ENCODE data around the gene BAG2. TPM values are rescaled to one million over a fixed set of nuclear protein-coding genes. Genes with fewer than 3 reads are reported as not detected.

Gene BAG2
- total and polyA plus RNA-seq, 9 donors = 9.4 to 18.2 (median 13.4) TPM

DNA sequence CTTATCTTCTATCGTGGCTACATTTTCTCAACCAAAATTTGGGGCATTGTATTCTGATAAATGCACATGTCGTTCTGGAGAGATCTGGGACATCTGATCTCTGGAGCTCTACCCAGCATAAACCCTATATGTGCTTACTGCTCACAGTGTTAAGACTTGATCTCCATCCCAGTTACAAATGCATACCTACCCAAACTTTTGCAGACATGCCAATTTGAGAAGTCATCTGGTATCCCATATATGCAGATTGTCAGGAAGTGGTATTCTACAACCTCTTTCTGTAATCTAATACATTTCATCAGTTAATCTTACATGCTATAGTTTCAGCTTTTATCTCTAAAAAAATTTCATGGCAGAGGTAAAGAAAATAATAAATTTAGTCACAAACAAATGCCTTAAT lies 11.2 kb downstream of the BAG2 start:
- no peaks in the 10 kb centered on the region for H3K9me3 ChIP-seq
- no peak overlapping the region for H3K27ac ChIP-seq
- no peaks in the 10 kb centered on the region for H3K27me3 ChIP-seq
- TF ChIP-seq, protein P1, sequence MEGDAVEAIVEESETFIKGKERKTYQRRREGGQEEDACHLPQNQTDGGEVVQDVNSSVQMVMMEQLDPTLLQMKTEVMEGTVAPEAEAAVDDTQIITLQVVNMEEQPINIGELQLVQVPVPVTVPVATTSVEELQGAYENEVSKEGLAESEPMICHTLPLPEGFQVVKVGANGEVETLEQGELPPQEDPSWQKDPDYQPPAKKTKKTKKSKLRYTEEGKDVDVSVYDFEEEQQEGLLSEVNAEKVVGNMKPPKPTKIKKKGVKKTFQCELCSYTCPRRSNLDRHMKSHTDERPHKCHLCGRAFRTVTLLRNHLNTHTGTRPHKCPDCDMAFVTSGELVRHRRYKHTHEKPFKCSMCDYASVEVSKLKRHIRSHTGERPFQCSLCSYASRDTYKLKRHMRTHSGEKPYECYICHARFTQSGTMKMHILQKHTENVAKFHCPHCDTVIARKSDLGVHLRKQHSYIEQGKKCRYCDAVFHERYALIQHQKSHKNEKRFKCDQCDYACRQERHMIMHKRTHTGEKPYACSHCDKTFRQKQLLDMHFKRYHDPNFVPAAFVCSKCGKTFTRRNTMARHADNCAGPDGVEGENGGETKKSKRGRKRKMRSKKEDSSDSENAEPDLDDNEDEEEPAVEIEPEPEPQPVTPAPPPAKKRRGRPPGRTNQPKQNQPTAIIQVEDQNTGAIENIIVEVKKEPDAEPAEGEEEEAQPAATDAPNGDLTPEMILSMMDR (IDR thresholded peaks at IDR 0.05) = no peak
- TF ChIP-seq EP300 (IDR thresholded peaks at IDR 0.05) (no peak), POLR2A (IDR thresholded peaks at IDR 0.05) (no peak)
- 80 to 82% (median 82%) methylated on average over 2 of the region's 2 CpGs for WGBS, 3 donors
- no peak for DNase-seq
- no peak overlapping the region for H3K4me3 ChIP-seq
- intact Hi-C loops (cut with DNase I) = no loop called here
- no peaks in the 10 kb centered on the region for H3K36me3 ChIP-seq
- peaks cover under 1% of the 10 kb centered on the region for H3K4me1 ChIP-seq (ENCODE audit: insufficient read depth)

DNA sequence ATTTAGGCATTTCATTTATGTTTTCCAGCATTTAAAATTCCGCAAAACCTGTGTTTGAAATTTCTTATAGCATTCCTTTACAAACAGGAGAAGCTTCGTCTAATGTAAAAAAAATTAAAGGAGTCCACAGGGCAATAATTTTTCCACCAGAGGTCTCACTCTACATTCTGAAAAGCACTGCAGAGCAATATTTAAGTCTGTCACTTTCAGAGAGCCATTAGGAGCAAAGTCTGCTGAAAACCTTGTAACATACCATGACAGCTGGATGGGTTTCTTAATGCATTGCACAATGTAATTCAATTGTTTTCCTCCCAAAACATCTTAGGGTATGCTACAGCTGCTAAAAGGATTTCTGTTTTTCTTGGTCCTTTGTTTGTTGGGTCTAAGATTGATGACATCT lies 18.0 kb downstream of the BAG2 start:
- Histone ChIP-seq H3K27me3 (no peaks in the 10 kb centered on the region), H3K9me3 (no peaks in the 10 kb centered on the region), H3K36me3 (no peaks in the 10 kb centered on the region), H3K27ac (no peak overlapping the region), H3K4me1 (ENCODE audit: insufficient read depth) (no peaks in the 10 kb centered on the region), H3K4me3 (no peak overlapping the region)
- TF ChIP-seq EP300 (IDR thresholded peaks at IDR 0.05) = no peak
- TF ChIP-seq, protein P1 (IDR thresholded peaks at IDR 0.05) = peak in 2 of 3 donors; percentile 16 to 47
- no peak for DNase-seq
- 59 to 67% (median 63%) methylated on average over 2 of the region's 2 CpGs for WGBS, 3 donors
- intact Hi-C loops (cut with DNase I) = loop anchor here in 2 of 4 donors (10.0 kb wide), 1 partner anchor 125 kb away; the partner anchor contains the start of gene PRIM2 (in 2 of the 2)

DNA sequence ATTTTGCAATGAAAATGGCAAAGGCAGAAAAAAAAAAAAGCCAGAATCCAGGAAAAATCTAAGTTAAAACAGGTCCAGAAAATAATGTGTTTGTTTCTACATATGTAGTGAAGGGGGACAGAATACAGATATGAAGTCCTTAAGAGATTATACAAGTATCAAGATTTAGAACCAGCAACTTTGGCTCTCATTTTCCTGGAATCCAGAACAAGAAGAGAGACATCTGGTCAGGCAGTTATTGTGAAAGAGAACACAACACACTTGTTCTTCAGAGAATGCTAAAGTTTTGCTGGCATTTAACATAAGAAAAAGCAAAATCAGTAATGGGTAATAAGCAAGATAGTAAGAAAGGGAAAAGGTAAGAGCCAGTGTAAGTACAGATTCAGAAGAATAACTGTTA lies 21.1 kb downstream of the BAG2 start:
- H3K27ac ChIP-seq = no peak overlapping the region
- peaks cover 1% of the 10 kb centered on the region for H3K4me1 ChIP-seq (ENCODE audit: insufficient read depth)
- no peaks in the 10 kb centered on the region for H3K9me3 ChIP-seq
- H3K27me3 ChIP-seq = no peaks in the 10 kb centered on the region
- H3K36me3 ChIP-seq = no peaks in the 10 kb centered on the region
- DNase-seq = no peak
- TF ChIP-seq EP300 (IDR thresholded peaks at IDR 0.05) = no peak
- TF ChIP-seq POLR2A (IDR thresholded peaks at IDR 0.05) = no peak
- TF ChIP-seq, protein P1 (IDR thresholded peaks at IDR 0.05) = no peak
- intact Hi-C loops (cut with DNase I) = loop anchor here in 2 of 4 donors (10.0 kb wide), 1 partner anchor 122 kb away; the partner anchor contains the start of gene PRIM2 (in 2 of the 2)
- H3K4me3 ChIP-seq = no peak overlapping the region

DNA sequence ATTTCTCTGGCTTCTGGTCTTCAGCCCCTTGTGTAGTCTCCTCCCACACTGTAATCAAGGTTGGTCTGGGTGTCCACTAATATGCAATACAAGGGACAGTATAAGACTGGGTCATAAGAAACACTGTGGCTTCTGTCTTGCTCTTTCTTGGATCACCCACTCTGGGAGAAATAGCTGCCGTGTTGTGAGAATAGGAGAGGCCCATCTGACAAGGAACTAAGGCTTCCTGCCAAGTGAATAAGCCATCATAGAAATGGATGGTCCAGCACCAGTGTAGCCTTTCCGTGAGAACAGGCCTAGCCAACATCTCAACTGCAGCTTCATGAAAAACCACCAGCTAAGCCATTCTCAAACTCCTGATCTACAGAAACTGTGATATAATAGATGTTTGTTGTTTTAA lies 23.3 kb downstream of the BAG2 start:
- Histone ChIP-seq H3K27ac (no peak overlapping the region), H3K36me3 (no peaks in the 10 kb centered on the region), H3K4me1 (ENCODE audit: insufficient read depth) (peaks cover 1% of the 10 kb centered on the region), H3K27me3 (no peaks in the 10 kb centered on the region), H3K9me3 (no peaks in the 10 kb centered on the region), H3K4me3 (no peak overlapping the region)
- no peak for DNase-seq
- no peak for TF ChIP-seq POLR2A (IDR thresholded peaks at IDR 0.05)
- TF ChIP-seq, protein P1 (IDR thresholded peaks at IDR 0.05) = no peak
- TF ChIP-seq EP300 (IDR thresholded peaks at IDR 0.05) = no peak
- 72 to 85% (median 80%) methylated on average over 2 of the region's 2 CpGs for WGBS, 3 donors
- intact Hi-C loops (cut with DNase I) = loop anchor here in 2 of 4 donors (10.0 kb wide), 1 partner anchor 119 kb away; the partner anchor contains the start of gene PRIM2 (in 2 of the 2)
